T-helper 2 cell treated with Interferon-gamma antibody and Interleukin-4, amounts not matched to agents 5 μg/mL and 100 μg/mL, for 36 hours (primary cell): ENCODE measurements around the gene PLCB1.

Experiments used
- DNase-seq: peaks from one replicate; pipeline ENCODE4 v3.0.0; 2021; ENCODE audit warnings: low spot score
- H3K27ac Mint-ChIP-seq: one replicate; pipeline ENCODE4 v1.8.0; 2021; ENCODE audit warnings: mild to moderate bottlenecking, mixed read lengths
- H3K27me3 Mint-ChIP-seq: one replicate; pipeline ENCODE4 v1.8.0; 2021; ENCODE audit warnings: low read depth, mixed read lengths
- H3K36me3 Mint-ChIP-seq: one replicate; pipeline ENCODE4 v1.8.0; 2021; ENCODE audit warnings: low read depth, mixed read lengths
- H3K4me1 Mint-ChIP-seq: one replicate; pipeline ENCODE4 v1.8.0; 2021; ENCODE audit warnings: low read depth, mixed read lengths
- H3K4me3 Mint-ChIP-seq: one replicate; pipeline ENCODE4 v1.8.0; 2022; ENCODE audit warnings: mild to moderate bottlenecking, moderate library complexity, mixed read lengths
- H3K9me3 Mint-ChIP-seq: one replicate; pipeline ENCODE4 v1.8.0; 2021; ENCODE audit warnings: mixed read lengths

Gene PLCB1

GRCh38 chr20:8306937-8307336 is 174.9 kb downstream of the PLCB1 start:
- no peak for DNase-seq
- H3K9me3 Mint-ChIP-seq = no peaks in the 10 kb centered on the region
- H3K36me3 Mint-ChIP-seq = no peaks in the 10 kb centered on the region
- H3K4me3 Mint-ChIP-seq = no peak overlapping the region
- peaks cover 7% of the 10 kb centered on the region for H3K4me1 Mint-ChIP-seq
- H3K27me3 Mint-ChIP-seq = peaks cover 11% of the 10 kb centered on the region
- no peak overlapping the region for H3K27ac Mint-ChIP-seq

DNA sequence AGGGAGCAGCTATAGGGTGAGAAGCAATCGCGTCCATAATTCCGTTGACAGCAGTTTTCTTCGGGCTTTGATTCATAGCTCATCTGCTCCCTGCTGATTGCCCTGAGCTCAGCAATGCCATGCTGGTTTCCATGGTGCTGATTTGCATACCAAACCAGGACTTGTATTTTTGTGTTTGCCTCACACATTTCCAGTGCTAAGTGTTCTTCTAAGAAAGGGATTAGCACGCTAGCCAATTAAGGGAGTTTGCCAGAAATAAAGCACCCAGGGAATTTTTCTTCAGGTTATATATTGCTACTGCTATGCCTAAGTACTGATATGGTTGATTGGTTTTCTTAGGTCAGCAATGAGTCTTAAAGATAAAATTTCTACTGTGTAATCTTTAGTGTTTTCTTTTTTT is 177.6 kb downstream of the PLCB1 start:
- peaks cover 12% of the 10 kb centered on the region for H3K27me3 Mint-ChIP-seq

DNA sequence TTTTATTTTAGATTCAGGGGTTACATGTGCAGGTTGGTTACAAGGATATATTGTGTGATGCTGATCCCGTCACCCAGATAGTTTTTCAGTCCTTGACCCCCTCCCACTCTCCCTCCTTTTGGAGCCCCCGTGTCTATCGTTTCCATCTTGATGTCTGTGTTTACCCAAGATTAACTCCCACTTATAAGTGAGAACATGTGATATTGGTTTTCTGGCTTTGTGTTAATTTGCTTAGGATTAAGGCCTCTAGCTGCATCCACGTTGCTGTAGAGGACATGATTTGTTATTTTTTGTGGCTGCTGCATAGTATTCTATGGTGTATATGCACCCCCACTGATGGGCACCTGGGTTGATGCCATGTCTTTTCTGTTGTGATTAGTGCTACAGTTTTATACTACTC is 178.6 kb downstream of the PLCB1 start:
- no peaks in the 10 kb centered on the region for H3K36me3 Mint-ChIP-seq
- H3K4me1 Mint-ChIP-seq = peaks cover 1% of the 10 kb centered on the region
- H3K27ac Mint-ChIP-seq = no peak overlapping the region
- peaks cover 9% of the 10 kb centered on the region for H3K27me3 Mint-ChIP-seq
- no peaks in the 10 kb centered on the region for H3K9me3 Mint-ChIP-seq
- no peak for DNase-seq
- no peak overlapping the region for H3K4me3 Mint-ChIP-seq

More for the DNA sequence above, 177.6 kb downstream of the PLCB1 start:
- H3K27ac Mint-ChIP-seq = no peak overlapping the region
- no peak for DNase-seq
- H3K4me3 Mint-ChIP-seq = no peak overlapping the region
- no peaks in the 10 kb centered on the region for H3K36me3 Mint-ChIP-seq
- no peaks in the 10 kb centered on the region for H3K9me3 Mint-ChIP-seq
- H3K4me1 Mint-ChIP-seq = peaks cover 7% of the 10 kb centered on the region

DNA sequence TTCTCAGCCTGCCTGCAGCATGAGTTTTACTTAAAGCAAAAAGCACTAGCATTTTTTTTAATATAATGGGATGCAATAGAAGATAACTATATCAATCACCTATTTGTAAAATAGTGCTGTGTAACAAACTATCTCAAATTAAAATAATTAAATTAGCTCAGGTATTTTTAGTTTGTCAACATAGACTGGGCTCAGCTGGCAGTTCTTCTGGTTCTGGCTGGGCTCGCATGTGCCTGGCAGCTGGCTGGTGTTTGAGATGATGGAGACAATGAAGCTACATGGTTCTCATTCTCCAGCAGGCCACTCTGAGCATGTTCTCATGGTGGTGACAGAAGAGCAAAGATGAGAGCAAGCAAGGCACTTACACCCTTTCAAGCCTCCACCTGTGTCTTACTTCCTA is 181.0 kb downstream of the PLCB1 start:
- Mint-ChIP-seq H3K4me1 (peaks cover 1% of the 10 kb centered on the region), H3K9me3 (no peaks in the 10 kb centered on the region), H3K36me3 (no peaks in the 10 kb centered on the region), H3K4me3 (no peak overlapping the region), H3K27me3 (peaks cover 7% of the 10 kb centered on the region), H3K27ac (no peak overlapping the region)
- no peak for DNase-seq

GRCh38 chr20:8315639-8316573 is 183.8 kb downstream of the PLCB1 start:
- no peak for DNase-seq
- Mint-ChIP-seq H3K4me1 (no peaks in the 10 kb centered on the region), H3K36me3 (no peaks in the 10 kb centered on the region), H3K27ac (no peak overlapping the region), H3K27me3 (peaks cover 5% of the 10 kb centered on the region), H3K9me3 (no peaks in the 10 kb centered on the region), H3K4me3 (no peak overlapping the region)

DNA sequence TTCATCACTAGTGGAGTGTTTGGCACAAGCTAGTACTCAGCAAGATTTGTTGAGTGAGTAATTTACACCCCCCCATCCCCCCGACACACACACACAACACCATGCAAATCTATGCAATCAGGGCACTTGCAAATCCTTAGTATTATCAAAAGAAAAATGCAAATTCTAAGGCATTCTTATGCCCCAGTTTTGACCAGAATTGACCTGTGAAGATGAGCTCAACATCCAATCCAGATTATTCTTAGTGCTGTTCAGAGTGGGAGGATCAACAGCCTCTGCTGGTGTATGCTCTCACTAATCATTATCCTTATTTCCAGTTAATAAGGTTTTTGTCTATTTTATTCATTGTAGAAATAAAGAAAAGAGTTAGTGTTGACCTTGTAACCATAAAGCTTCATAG is 185.4 kb downstream of the PLCB1 start:
- H3K27ac Mint-ChIP-seq = no peak overlapping the region
- H3K4me3 Mint-ChIP-seq = no peak overlapping the region
- no peaks in the 10 kb centered on the region for H3K9me3 Mint-ChIP-seq
- H3K27me3 Mint-ChIP-seq = peaks cover 2% of the 10 kb centered on the region
- no peaks in the 10 kb centered on the region for H3K4me1 Mint-ChIP-seq
- DNase-seq = no peak
- H3K36me3 Mint-ChIP-seq = no peaks in the 10 kb centered on the region

- no peak for DNase-seq
- Mint-ChIP-seq H3K36me3 (no peaks in the 10 kb centered on the region), H3K4me3 (no peak overlapping the region), H3K27me3 (no peaks in the 10 kb centered on the region), H3K27ac (no peak overlapping the region), H3K4me1 (no peaks in the 10 kb centered on the region), H3K9me3 (no peaks in the 10 kb centered on the region)
Observed at GRCh38 chr20:8318965-8319625, 187.0 kb downstream of the PLCB1 start.

- no peak for DNase-seq
- no peaks in the 10 kb centered on the region for H3K36me3 Mint-ChIP-seq
Observed at GRCh38 chr20:8320306-8320705, 188.2 kb downstream of the PLCB1 start.

DNA sequence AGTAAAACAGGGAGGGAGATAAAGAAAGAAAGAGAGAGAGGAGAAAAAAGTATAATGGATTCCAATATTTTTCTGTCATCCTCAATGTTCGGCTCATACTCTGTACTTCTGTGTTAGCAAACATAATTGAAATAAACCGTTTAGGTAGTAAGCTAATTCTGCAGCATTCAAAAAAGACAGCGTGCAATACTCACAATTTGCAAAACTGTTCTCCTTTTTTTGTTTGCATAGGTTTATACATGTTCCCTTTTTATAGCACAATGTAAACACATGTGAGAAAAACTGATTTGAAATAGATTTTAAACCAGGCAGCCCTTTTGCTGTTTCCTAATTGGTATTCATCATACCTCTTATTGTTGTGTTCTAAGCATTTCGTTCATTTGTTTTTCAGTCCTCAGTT is 188.9 kb downstream of the PLCB1 start:
- Mint-ChIP-seq H3K36me3 (no peaks in the 10 kb centered on the region), H3K4me1 (no peaks in the 10 kb centered on the region), H3K4me3 (no peak overlapping the region), H3K27ac (no peak overlapping the region), H3K27me3 (no peaks in the 10 kb centered on the region), H3K9me3 (no peaks in the 10 kb centered on the region)
- no peak for DNase-seq

More at GRCh38 chr20:8320306-8320705, 188.2 kb downstream of the PLCB1 start:
- Mint-ChIP-seq H3K27me3 (no peaks in the 10 kb centered on the region), H3K9me3 (no peaks in the 10 kb centered on the region), H3K27ac (no peak overlapping the region), H3K4me1 (no peaks in the 10 kb centered on the region), H3K4me3 (no peak overlapping the region)

DNA sequence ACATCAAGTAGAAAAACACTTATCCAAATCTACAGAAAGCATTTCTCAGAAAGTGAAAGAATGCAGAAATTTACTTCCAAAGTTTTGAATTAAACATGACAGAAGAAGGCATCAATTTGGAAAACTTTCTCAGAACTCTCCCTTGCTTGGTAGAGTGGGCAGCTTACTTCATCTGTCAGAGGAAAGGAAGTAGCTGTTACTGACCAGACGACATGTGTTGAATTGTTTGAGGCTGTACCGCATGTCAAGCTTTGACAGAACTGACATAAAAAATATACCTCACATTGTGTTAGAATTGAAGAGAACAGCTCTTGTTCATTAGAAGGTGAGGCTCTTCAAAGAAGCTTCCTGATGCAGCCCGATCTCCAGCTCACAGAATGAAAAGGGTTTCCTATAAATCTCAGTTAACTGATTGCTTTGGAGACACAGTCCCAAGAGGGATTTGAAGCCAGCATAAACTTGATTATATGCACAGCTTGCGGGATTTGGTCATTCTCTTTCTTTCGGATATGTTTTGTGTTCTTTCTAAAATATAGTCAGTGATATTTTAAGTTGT is 190.7 kb downstream of the PLCB1 start:
- Mint-ChIP-seq H3K4me3 (no peak overlapping the region), H3K9me3 (no peaks in the 10 kb centered on the region), H3K4me1 (no peaks in the 10 kb centered on the region), H3K36me3 (no peaks in the 10 kb centered on the region), H3K27ac (no peak overlapping the region), H3K27me3 (no peaks in the 10 kb centered on the region)
- no peak for DNase-seq

GRCh38 chr20:8326191-8326590 is 194.1 kb downstream of the PLCB1 start:
- Mint-ChIP-seq H3K9me3 (no peaks in the 10 kb centered on the region), H3K4me1 (no peaks in the 10 kb centered on the region)

GRCh38 chr20:8326899-8327298 is 194.8 kb downstream of the PLCB1 start:
- no peak for DNase-seq
- Mint-ChIP-seq H3K9me3 (no peaks in the 10 kb centered on the region), H3K27ac (no peak overlapping the region), H3K27me3 (peaks cover 5% of the 10 kb centered on the region), H3K4me1 (no peaks in the 10 kb centered on the region), H3K4me3 (no peak overlapping the region), H3K36me3 (no peaks in the 10 kb centered on the region)

More at GRCh38 chr20:8326191-8326590, 194.1 kb downstream of the PLCB1 start:
- no peak overlapping the region for H3K27ac Mint-ChIP-seq
- no peak for DNase-seq
- H3K27me3 Mint-ChIP-seq = peaks cover 3% of the 10 kb centered on the region
- no peaks in the 10 kb centered on the region for H3K36me3 Mint-ChIP-seq
- no peak overlapping the region for H3K4me3 Mint-ChIP-seq

DNA sequence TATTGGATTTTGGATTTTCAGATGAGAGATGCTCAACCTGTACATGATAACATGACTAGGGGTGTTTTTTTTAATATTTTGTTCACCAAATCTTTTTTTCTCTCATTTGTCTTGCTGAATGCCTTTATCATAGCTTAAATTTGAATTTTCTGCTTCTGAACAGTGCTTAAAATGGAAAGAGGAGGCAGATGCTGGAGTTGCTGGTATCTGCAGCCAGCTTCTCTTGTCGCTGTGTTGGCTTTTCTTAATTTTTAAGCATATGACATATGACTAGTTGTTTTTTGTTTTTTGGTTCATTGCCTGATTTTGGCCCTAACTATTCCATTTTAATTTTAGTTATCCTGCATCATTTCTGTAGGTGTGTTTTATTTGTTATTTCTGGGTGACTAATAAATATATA is 196.1 kb downstream of the PLCB1 start:
- no peaks in the 10 kb centered on the region for H3K4me1 Mint-ChIP-seq
- H3K36me3 Mint-ChIP-seq = no peaks in the 10 kb centered on the region
- no peak overlapping the region for H3K4me3 Mint-ChIP-seq
- no peak for DNase-seq
- H3K27me3 Mint-ChIP-seq = peaks cover 5% of the 10 kb centered on the region
- no peak overlapping the region for H3K27ac Mint-ChIP-seq
- H3K9me3 Mint-ChIP-seq = no peaks in the 10 kb centered on the region

DNA sequence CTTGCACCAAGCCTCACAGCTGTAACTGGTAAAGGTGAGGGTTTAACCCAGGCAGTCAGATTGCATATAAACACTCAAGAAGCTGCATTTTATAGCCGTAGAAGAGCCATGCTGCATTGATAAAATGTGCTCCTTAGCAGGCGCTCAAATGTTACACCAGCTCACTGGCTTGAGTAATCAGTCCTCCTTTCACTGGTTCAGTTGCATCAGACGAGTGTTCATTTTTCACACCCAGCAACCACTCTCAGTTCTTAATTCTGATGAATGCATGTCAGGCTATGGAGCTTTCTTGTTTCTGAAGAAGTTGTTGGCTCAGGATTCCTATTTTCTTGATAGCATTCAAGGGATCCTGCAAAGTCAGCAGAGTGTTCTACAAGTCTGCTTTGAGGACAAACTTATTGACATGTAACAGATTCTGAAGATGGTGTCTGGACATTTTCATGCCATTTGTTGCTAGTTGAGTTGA is 198.3 kb downstream of the PLCB1 start:
- Mint-ChIP-seq H3K4me3 (no peak overlapping the region), H3K4me1 (no peaks in the 10 kb centered on the region), H3K27ac (no peak overlapping the region), H3K9me3 (no peaks in the 10 kb centered on the region), H3K27me3 (peaks cover 5% of the 10 kb centered on the region), H3K36me3 (no peaks in the 10 kb centered on the region)
- DNase-seq = no peak
